Stomach smooth muscle (tissue), 2 donors: ENCODE results near the gene PECR.

ENCODE experiments used
- H3K27ac ChIP-seq: one replicate; pipeline ENCODE4 v1.7.0; 2013; ENCODE audit warnings: mild to moderate bottlenecking, low read length, inconsistent platforms
- H3K27me3 ChIP-seq, 2 donors: one replicate each; pipeline ENCODE4 v1.7.0; 2013; ENCODE audit warnings: low read length in 2 of 2; ENCODE audit not compliant: insufficient read depth in 2 of 2, control insufficient read depth in 1 of 2
- H3K36me3 ChIP-seq, 2 donors: one replicate each; pipeline ENCODE4 v1.7.0; 2013; ENCODE audit warnings: low read length in 2 of 2; ENCODE audit not compliant: control insufficient read depth in 2 of 2, insufficient read depth in 2 of 2
- H3K4me1 ChIP-seq: one replicate; pipeline ENCODE4 v1.7.0; 2013; ENCODE audit warnings: low read length; ENCODE audit not compliant: control insufficient read depth, insufficient read depth
- H3K4me3 ChIP-seq, 2 donors: one replicate each; pipeline ENCODE4 v1.7.0; 2013; ENCODE audit warnings: low read length in 2 of 2
- H3K9ac ChIP-seq, 2 donors: one replicate each; pipeline ENCODE4 v1.7.0; 2013; ENCODE audit warnings: low read length in 2 of 2, mild to moderate bottlenecking in 1 of 2
- H3K9me3 ChIP-seq, 2 donors: one replicate each; pipeline ENCODE4 v1.7.0; 2013; ENCODE audit warnings: low read length in 2 of 2; ENCODE audit not compliant: control insufficient read depth in 2 of 2
- donor health status: healthy.
- donor health status: Pancreatic carcinoma.

PECR gene

GRCh38 chr2:216104691-216105090, 23.1 kb upstream of the PECR start:
- Histone ChIP-seq H3K27ac (no peak overlapping the region), H3K4me3 (no peak overlapping the region), H3K27me3 (no peaks in the 10 kb centered on the region), H3K36me3 (peaks cover 0 to 2% of the 10 kb centered on the region in 2 donors), H3K4me1 (peaks cover 3% of the 10 kb centered on the region), H3K9me3 (no peaks in the 10 kb centered on the region), H3K9ac (no peak overlapping the region)

DNA sequence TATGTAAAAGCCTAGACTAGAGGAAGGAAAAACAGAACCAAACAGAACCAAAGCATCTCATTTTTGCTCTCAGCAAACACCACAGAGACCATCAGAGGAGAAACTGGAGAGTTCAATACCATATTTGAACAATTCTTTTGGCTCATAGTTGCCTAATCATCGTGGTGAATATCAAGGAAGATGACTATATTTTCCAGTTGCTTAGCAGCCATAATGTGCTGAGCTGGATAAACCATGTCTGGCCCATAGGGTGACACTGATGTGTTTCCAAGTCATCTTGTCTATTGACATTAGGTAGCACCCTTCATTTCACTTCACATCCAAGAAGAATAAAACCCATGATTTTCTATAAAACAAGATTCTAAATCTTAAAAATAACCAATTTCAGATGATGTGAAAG, 21.6 kb upstream of the PECR start:
- H3K27ac ChIP-seq = no peak overlapping the region
- no peaks in the 10 kb centered on the region for H3K9me3 ChIP-seq
- H3K4me1 ChIP-seq = no peaks in the 10 kb centered on the region
- H3K27me3 ChIP-seq = no peaks in the 10 kb centered on the region
- H3K4me3 ChIP-seq = no peak overlapping the region
- H3K9ac ChIP-seq = no peak overlapping the region
- H3K36me3 ChIP-seq = peaks cover 0 to 2% of the 10 kb centered on the region in 2 donors

GRCh38 chr2:216101109-216101508, 19.5 kb upstream of the PECR start:
- H3K27ac ChIP-seq = no peak overlapping the region

GRCh38 chr2:216098421-216099334, 17.1 kb upstream of the PECR start:
- Histone ChIP-seq H3K27me3 (peaks cover 4% of the 10 kb centered on the region in 2 donors), H3K27ac (no peak overlapping the region), H3K4me3 (no peak overlapping the region), H3K9me3 (no peaks in the 10 kb centered on the region), H3K36me3 (peaks cover 0 to 2% of the 10 kb centered on the region in 2 donors), H3K9ac (no peak overlapping the region), H3K4me1 (no peaks in the 10 kb centered on the region)

More at GRCh38 chr2:216101109-216101508, 19.5 kb upstream of the PECR start:
- Histone ChIP-seq H3K9me3 (no peaks in the 10 kb centered on the region), H3K9ac (no peak overlapping the region), H3K4me1 (no peaks in the 10 kb centered on the region), H3K4me3 (no peak overlapping the region), H3K36me3 (peaks cover 0 to 2% of the 10 kb centered on the region in 2 donors), H3K27me3 (no peaks in the 10 kb centered on the region)

- no peaks in the 10 kb centered on the region for H3K9me3 ChIP-seq
- H3K9ac ChIP-seq = no peak overlapping the region
- H3K27me3 ChIP-seq = peaks cover 4% of the 10 kb centered on the region in 2 donors
- no peak overlapping the region for H3K4me3 ChIP-seq
- no peaks in the 10 kb centered on the region for H3K36me3 ChIP-seq
- no peaks in the 10 kb centered on the region for H3K4me1 ChIP-seq
- H3K27ac ChIP-seq = no peak overlapping the region
Measured at GRCh38 chr2:216094701-216095100, 13.1 kb upstream of the PECR start.

DNA sequence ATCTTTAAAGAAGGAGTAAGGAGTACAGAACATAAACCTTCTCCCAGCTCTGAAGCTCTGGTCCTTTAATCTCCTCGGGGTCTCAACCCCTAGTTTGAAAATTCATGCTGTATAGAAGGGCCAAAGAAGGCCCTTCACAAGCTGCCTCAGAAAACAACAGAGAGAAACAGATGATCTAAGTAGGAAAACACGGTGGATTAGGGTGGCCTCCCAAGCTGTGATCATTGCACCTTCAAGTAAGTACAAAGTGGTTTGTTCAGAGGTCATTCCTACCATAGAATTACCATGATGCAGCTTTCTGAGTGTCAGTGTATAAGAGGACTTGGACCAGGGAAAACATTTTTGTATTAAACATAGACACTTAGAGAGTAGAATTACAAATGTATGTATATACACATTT, 11.0 kb upstream of the PECR start:
- H3K9me3 ChIP-seq = no peaks in the 10 kb centered on the region
- H3K4me1 ChIP-seq = no peaks in the 10 kb centered on the region
- no peak overlapping the region for H3K4me3 ChIP-seq
- no peak overlapping the region for H3K9ac ChIP-seq
- H3K36me3 ChIP-seq = no peaks in the 10 kb centered on the region
- H3K27me3 ChIP-seq = peaks cover 4% of the 10 kb centered on the region in 2 donors
- H3K27ac ChIP-seq = no peak overlapping the region

DNA sequence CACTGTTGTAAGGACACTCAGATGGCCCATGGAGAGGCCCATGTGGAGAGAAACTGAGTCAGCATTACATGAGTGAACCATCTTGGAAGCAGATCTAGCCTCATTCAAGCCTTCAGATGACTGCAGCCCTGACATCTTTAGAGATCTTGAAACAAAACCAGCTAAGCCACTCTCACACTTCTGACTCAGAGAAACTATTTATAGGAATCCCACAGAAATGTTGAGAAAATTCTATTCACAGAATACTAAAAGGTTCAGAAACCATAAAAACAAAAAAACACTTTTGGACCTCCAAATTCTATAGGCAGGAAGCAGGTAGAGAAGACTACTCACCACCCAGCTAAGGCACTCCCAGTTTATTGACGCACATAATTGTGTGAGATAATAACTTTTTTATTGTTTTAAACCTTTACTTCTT, 8.8 kb upstream of the PECR start:
- no peak overlapping the region for H3K27ac ChIP-seq
- H3K4me1 ChIP-seq = no peaks in the 10 kb centered on the region
- H3K27me3 ChIP-seq = peaks cover 0 to 4% of the 10 kb centered on the region in 2 donors
- no peaks in the 10 kb centered on the region for H3K9me3 ChIP-seq
- no peak overlapping the region for H3K9ac ChIP-seq
- no peak overlapping the region for H3K4me3 ChIP-seq
- no peaks in the 10 kb centered on the region for H3K36me3 ChIP-seq

DNA sequence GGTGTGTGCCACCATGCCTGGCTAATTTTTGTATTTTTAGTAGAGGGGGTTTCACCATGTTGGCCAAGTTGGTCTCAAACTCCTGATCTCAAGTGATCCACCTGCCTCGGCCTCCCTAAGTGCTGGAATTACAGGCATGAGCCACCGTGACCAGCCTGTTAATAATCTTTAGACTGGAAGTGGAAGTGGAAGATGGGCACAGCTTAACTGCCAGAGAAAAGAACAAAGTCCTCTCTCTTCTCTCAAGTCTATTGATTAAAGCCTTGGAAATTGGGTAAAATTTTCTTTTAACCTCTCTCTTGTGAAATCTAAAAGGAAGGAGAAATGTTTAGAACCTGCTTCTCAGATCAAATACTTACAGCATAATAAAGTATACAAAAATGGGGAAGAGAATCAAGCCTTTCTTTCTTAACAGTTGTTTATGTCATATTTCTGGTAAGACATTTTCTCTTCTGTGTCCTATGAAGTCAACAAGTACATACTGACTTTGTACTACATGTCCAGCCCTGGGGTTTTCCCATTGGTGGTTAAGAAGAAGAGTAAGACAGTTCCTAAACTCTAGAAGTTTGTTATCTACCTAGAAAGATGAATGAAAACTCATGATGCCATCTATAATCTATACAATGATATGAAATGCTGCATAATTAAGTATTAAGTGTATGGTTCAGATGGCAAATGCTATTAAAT, 4.7 kb upstream of the PECR start:
- Histone ChIP-seq H3K9ac (no peak overlapping the region), H3K4me3 (no peak overlapping the region), H3K27ac (no peak overlapping the region), H3K27me3 (no peaks in the 10 kb centered on the region), H3K9me3 (no peaks in the 10 kb centered on the region), H3K36me3 (no peaks in the 10 kb centered on the region), H3K4me1 (peaks cover 10% of the 10 kb centered on the region)

- Histone ChIP-seq H3K27ac (no peak overlapping the region), H3K9ac (no peak overlapping the region), H3K4me3 (no peak overlapping the region), H3K36me3 (no peaks in the 10 kb centered on the region), H3K4me1 (peaks cover 10% of the 10 kb centered on the region), H3K9me3 (no peaks in the 10 kb centered on the region), H3K27me3 (no peaks in the 10 kb centered on the region)
Measured at GRCh38 chr2:216084547-216084946, 2.9 kb upstream of the PECR start.

- no peak overlapping the region for H3K27ac ChIP-seq
- no peaks in the 10 kb centered on the region for H3K27me3 ChIP-seq
- H3K9ac ChIP-seq = no peak overlapping the region
Measured at GRCh38 chr2:216083464-216084281, 2.1 kb upstream of the PECR start.

More at GRCh38 chr2:216083464-216084281, 2.1 kb upstream of the PECR start:
- H3K4me1 ChIP-seq = peaks cover 10% of the 10 kb centered on the region
- H3K4me3 ChIP-seq = no peak overlapping the region
- no peaks in the 10 kb centered on the region for H3K36me3 ChIP-seq
- no peaks in the 10 kb centered on the region for H3K9me3 ChIP-seq
